IPS-15b (cell line): Measurements from ENCODE around the gene RNF114.

Source experiments
- H3K27me3 ChIP-seq: one replicate; pipeline ENCODE4 v1.6.1; 2013; ENCODE audit warnings: low read length; ENCODE audit not compliant: control insufficient read depth, insufficient read depth
- H3K36me3 ChIP-seq: one replicate; pipeline ENCODE4 v1.6.1; 2013; ENCODE audit warnings: low read length; ENCODE audit not compliant: control insufficient read depth, insufficient read depth
- H3K4me1 ChIP-seq: one replicate; pipeline ENCODE4 v1.6.1; 2013; ENCODE audit warnings: mild to moderate bottlenecking, low read length; ENCODE audit not compliant: control insufficient read depth, insufficient read depth
- H3K4me3 ChIP-seq: one replicate; pipeline ENCODE4 v1.5.1; 2013; ENCODE audit warnings: low read depth, low read length
- H3K9ac ChIP-seq: one replicate; pipeline ENCODE4 v1.6.1; 2013; ENCODE audit warnings: low read depth, mild to moderate bottlenecking, low read length
- H3K9me3 ChIP-seq: one replicate; pipeline ENCODE4 v1.6.1; 2013; ENCODE audit warnings: mild to moderate bottlenecking, low read length; ENCODE audit not compliant: control insufficient read depth, insufficient read depth

RNF114 gene, protein sequence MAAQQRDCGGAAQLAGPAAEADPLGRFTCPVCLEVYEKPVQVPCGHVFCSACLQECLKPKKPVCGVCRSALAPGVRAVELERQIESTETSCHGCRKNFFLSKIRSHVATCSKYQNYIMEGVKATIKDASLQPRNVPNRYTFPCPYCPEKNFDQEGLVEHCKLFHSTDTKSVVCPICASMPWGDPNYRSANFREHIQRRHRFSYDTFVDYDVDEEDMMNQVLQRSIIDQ

DNA sequence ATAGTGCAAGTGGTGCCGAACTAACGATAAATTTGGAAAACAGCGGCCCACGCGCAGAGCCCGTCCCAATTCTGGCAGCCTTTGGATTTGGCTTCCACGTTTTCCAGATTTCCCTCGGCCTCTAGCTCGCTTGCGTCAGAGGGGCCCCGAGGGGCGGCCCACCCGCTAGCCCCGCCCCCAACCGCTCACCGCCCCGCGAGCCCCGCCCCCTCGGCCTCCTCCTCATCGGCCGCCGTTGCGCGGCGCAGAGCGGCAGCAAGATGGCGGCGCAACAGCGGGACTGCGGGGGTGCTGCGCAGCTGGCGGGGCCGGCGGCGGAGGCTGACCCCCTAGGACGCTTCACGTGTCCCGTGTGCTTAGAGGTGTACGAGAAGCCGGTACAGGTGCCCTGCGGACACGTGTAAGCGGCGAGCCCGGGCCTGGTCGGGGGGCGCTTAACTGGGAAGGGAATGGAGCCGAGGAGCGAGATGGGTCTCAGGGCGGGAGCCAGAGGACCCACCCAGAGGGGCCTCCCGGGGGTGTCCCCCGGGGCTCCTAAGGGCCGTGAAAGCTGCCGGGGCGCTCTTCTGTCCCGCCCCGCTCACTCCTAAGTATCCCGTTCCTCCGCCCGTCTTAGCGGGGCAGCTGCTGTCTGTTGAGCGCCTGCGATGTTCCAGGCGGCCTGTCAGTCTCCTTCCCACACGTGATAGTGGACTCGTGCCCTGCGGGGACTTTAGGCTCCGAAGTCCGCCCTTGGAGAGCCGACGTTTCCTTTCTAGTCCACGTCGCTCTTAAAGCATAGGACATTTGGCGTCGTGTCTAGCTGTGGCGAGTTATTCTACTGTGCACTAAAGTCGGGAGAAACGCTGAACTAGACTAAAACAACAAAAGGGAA lies at the start of gene RNF114:
RNF114 (plus strand) TSS at position 245 of the 874 bp plus-strand sequence; CDS start at position 261, 16 bp downstream.
- no peaks in the 10 kb centered on the region for H3K27me3 ChIP-seq
- peak within 1 kb of the TSS; percentile 81 for H3K9ac ChIP-seq
- H3K4me1 ChIP-seq: peaks cover 10% of the 10 kb centered on the region
- H3K9me3 ChIP-seq: no peaks in the 10 kb centered on the region
- peak within 1 kb of the TSS; percentile 96 for H3K4me3 ChIP-seq
- peaks cover 5% of the 10 kb centered on the region for H3K36me3 ChIP-seq

DNA sequence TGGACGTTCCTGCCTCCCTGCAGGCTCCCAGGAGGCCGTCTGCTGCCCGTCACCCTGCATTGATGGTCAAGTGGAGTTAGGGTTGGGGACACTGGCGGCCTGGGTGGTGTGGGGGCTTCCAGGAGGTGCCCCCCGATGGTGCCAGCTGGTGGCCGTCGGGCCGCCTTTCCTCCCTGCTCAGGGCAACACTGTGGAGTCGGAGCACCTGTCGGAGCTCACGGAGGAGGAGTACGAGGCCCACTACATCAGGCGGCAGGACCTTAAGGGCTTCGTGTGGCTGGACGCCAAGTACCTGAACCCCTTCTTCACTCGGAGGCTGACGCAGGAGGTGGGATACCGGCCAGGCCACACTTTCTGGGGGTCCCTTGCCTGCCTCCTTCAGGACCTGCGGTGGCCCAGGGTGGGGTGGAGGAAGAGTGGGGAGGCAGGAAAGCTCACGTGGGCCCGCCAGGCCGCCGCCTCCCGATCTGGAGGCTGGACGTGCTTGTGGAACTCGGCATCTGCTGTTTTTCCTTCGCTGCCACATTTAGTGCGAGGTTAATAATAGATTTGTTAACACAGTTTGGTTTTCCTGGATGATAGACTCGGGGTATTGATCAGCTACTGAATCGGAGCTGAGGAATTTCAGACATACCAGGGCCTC lies 49.5 kb upstream of the RNF114 start:
- Histone ChIP-seq H3K36me3 (peaks cover 22% of the 10 kb centered on the region), H3K4me3 (no peak overlapping the region), H3K9me3 (no peaks in the 10 kb centered on the region), H3K27me3 (no peaks in the 10 kb centered on the region), H3K9ac (no peak overlapping the region), H3K4me1 (peaks cover 9% of the 10 kb centered on the region)

DNA sequence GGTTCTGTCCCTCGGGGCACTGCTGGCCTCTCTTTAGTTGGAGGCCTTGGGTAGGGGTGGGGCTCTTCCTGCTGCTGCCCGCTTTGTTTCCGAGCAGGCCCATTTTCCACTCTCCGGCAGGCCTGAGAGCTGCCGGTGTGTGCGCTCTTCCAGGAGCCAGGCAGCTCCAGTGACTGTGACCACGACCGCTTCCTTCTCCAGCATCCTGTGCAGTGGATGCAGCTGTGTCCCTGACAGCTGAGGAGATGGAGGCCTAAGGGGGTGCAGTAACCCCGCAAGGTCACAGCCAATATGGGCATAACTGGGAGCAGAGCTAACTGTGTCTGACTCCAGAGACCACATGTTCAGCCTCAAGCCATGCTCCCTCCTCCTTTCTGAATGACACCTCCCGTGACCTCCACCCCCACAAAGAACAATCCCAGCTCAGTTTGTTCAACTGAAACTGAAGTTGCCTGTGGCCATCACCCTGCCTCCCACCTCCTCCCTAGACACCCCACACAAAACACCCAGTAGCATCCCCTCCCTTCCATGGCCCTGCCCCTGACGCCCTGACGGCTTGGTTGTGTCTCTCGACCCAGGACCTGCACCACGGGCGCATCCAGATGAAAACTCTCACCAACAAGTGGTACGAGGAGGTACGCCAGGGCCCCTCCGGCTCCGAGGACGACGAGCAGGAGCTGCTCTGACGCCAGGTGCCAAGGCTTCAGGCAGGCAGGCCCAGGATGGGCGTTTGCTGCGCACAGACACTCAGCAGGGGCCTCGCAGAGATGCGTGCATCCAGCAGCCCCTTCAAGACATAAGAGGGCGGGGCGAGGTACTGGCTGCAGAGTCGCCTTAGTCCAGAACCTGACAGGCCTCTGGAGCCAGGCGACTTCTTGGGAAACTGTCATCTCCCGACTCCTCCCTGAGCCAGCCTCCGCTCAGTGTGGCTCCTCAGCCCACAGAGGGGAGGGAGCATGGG lies 48.7 kb upstream of the RNF114 start:
- Histone ChIP-seq H3K36me3 (peaks cover 22% of the 10 kb centered on the region), H3K9me3 (no peaks in the 10 kb centered on the region), H3K4me1 (peaks cover 9% of the 10 kb centered on the region), H3K27me3 (no peaks in the 10 kb centered on the region), H3K9ac (no peak overlapping the region), H3K4me3 (no peak overlapping the region)

DNA sequence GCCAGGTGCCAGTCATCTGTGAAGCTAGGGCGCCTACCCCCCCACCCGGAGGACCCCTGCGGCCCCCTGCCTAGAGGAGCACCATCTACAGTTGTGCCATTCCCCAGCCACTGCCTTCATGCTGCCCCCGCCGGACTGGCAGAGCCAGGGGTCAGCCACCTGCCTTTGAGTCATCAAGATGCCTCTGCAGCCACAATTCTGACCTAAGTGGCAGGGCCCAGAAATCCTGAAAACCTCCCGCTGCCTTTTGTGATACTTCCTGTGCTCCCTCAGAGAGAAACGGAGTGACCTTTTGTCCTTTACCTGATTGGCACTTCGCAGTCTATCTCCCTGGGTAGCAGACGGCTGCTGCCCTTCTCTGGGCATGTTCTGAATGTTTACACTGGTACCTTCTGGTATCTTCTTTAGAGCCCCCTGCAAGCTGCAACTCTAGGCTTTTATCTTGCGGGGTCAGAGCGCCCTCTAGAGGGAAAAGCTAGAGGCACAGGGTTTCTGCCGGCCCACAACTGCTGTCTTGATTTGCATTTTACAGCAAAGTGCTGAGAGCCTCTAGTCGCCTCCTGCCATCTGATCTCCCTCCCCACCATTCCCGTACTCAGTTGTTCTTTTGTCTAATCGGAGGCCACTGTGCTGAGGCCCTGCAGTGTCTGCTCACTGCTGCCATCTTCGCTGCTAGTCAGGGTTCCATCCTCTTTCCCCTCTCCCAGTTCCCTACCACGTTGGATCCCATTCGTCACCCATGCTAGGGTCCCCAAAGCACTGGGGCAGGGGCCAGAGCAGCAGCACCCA lies 47.8 kb upstream of the RNF114 start:
- no peak overlapping the region for H3K4me3 ChIP-seq
- H3K36me3 ChIP-seq: peaks cover 22% of the 10 kb centered on the region
- peaks cover 9% of the 10 kb centered on the region for H3K4me1 ChIP-seq
- H3K9me3 ChIP-seq: no peaks in the 10 kb centered on the region
- H3K9ac ChIP-seq: no peak overlapping the region
- H3K27me3 ChIP-seq: no peaks in the 10 kb centered on the region

DNA sequence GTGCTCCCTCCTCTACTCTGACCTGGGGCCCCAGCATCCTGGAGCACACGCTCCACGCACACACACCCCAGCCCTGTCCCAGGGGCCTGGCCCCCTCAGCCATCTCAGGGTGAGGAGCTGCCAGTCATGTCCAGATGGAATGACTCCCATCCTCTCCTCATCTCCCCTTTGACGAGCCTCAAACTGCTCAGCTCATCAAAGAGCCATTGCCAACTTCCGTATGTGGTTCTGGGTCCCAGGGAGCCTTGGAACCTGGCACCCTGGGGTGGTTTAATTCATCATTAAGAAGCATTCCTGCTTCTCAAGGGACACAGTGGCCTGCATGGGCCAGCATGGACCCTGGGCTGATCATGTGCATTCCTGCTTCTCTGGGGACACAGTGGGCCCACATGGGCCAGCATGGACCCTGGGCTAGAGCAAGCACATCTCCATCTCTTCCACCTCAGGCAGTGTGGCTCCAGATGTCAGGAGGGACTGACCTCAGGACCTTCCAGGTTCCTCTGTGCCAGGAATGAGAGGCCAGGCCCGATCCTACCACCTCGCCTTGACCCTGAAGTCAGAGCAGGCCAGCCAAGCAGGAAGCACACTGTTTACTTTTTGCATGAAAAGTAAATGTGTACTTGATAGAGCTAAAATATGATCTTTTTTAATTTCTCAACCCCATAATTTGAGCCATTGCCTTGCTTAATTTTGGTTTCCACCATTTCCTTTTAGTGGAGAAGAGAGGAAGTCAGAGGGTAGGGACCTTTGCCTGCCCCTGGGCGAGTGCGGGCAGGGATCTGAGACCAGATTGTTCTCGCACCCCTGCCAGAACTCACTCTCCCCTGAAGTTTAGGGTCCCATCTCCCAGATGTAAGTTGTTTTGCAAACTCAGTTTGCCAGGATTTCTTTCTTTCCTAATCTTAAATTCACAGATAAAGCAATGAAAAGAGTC lies 46.9 kb upstream of the RNF114 start:
- Histone ChIP-seq H3K36me3 (peaks cover 16% of the 10 kb centered on the region), H3K4me1 (peaks cover 9% of the 10 kb centered on the region), H3K27me3 (no peaks in the 10 kb centered on the region), H3K9ac (no peak overlapping the region), H3K4me3 (no peak overlapping the region), H3K9me3 (no peaks in the 10 kb centered on the region)

DNA sequence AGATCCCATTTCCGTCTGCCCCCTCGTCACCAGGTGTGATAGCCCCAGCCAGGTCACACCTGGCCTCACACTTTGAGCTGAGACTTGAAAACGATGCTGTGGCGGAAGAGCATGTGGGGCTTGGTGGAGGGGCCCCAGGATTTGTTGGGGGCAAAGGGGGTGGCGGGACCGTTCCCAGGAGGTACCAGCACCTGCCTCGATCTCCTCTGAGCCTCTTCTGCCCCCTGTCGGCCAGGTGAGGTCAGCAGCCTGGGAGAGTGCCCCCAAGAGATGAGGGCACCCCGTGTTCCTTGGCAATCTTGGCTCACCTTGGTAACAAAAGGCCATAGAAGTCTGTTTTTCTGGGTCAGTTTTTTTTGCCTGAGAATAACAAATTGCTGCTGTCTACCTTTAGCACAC lies 46.3 kb upstream of the RNF114 start:
- Histone ChIP-seq H3K9ac (no peak overlapping the region), H3K4me3 (no peak overlapping the region), H3K9me3 (no peaks in the 10 kb centered on the region), H3K4me1 (peaks cover 9% of the 10 kb centered on the region), H3K36me3 (peaks cover 12% of the 10 kb centered on the region), H3K27me3 (no peaks in the 10 kb centered on the region)

DNA sequence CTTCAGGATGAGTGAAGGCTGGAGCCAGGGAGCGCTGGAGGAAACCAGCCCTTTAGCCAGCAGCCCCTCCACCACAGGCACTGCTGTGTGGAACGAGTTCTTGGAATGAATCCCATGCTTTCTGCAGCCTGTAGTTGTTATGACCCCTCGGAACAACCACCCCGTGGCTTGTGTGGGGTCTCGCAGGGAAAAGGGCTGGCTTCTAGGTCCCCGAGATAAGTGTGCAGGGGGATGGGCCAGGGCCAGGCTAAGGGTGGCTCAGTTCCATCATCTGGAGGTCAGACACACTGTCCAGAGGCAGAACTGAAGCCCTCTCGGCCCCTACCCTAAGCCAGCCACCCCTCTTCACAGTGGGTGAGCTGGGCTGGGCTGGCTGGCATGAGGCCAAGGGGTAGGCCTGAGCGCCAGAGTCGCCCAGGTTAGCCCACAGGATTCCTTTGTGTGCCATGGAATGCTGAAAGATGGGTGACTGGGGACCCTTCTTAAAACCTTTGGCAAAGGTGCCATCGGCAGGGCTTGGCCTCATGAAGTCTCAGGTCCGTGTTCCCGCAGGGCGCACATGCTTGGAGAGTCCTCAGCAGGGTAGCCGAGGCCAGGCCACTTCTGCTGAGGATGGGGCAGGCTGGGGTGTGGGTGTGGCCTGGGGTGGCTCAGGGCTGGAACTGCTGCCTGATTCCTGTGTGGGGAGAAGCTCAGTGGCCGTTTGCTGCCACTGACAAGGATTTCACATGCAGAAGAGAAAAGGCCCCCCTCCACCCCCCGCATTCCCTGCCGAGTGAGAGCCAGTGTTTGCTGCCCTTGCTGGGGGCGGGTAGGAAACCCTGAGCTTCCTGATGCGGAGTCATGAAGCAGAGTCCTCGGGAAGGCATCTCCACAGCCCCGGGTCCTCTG lies 45.5 kb upstream of the RNF114 start:
- H3K27me3 ChIP-seq: no peaks in the 10 kb centered on the region
- H3K4me1 ChIP-seq: peaks cover 9% of the 10 kb centered on the region
- no peaks in the 10 kb centered on the region for H3K9me3 ChIP-seq
- no peak overlapping the region for H3K9ac ChIP-seq
- H3K4me3 ChIP-seq: no peak overlapping the region
- peaks cover 12% of the 10 kb centered on the region for H3K36me3 ChIP-seq

DNA sequence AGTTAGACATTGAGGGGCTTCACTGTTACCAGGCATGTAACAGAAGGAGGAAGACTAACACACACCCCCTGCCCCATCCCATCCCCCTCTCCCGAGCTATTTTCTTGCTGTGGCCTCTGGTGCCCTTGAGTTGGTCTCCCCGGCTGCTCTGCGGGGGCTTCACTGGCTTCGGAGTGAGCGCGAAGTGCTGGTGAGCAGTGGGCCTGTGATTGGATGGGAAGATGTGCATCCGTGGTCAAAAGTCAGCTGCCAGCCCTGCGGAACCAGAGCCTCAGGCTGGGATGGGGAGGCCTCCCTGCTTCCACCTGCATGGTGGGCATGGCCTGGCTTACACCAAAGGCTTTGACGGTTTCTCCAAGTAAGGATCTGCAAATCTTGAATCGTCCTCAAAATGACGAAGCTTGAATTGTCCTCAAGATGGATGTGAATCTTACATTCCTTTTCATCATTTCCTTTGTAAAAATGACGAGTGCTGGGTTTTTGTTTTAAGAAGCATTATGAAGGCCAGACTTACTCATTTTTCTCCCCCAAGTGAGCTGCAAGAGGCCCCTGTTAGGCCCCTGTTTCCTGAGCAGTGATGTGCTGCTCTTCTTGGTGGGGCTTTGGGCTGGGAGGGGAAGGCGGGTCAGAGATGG lies 44.6 kb upstream of the RNF114 start:
- Histone ChIP-seq H3K36me3 (peaks cover 12% of the 10 kb centered on the region), H3K4me3 (no peak overlapping the region), H3K4me1 (peaks cover 9% of the 10 kb centered on the region), H3K27me3 (no peaks in the 10 kb centered on the region), H3K9ac (no peak overlapping the region), H3K9me3 (no peaks in the 10 kb centered on the region)

DNA sequence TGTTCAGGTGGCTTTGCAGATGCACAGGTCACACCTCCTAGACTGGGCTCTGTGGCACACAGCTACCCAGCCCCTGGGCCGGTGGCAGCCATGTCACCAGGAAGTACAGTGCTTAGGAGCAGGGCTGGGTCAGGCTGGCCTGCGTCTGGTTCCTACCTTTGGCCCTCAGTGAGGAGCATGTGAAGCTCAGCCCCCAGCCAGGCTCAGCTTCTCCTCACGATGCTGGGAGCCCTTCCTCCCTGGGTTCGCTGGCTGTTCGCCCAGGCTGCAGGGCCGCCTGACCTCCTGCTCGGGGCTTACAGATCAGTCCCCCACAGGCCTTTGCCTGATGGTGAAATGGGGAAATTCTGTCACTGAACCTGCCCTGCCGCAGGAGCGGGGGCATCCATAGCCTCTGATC lies 43.9 kb upstream of the RNF114 start:
- peak overlapping the region; percentile 8 for H3K9ac ChIP-seq
- no peak overlapping the region for H3K4me3 ChIP-seq
- H3K4me1 ChIP-seq: peaks cover 9% of the 10 kb centered on the region
- no peaks in the 10 kb centered on the region for H3K9me3 ChIP-seq
- H3K36me3 ChIP-seq: peaks cover 6% of the 10 kb centered on the region
- no peaks in the 10 kb centered on the region for H3K27me3 ChIP-seq
